Mesodermal cell (in vitro differentiated cells): ENCODE results near the gene MAPKAP1.
"Not testable (repeated sequence)": the region's sequence is repeated elsewhere in the genome, so short reads cannot be mapped to it uniquely, and the experiment has no call there.

Experiments
- H3K27ac ChIP-seq: 2 replicates; pipeline ENCODE4 v1.7.0; 2013; ENCODE audit warnings: mild to moderate bottlenecking, low read depth, low read length, moderate library complexity; ENCODE audit not compliant: severe bottlenecking
- H3K36me3 ChIP-seq: 2 replicates; pipeline ENCODE4 v1.7.1; 2013; ENCODE audit warnings: mild to moderate bottlenecking, low read length, moderate library complexity; ENCODE audit not compliant: control insufficient read depth, insufficient read depth
- H3K4me1 ChIP-seq: one replicate; pipeline ENCODE4 v1.7.1; 2013; ENCODE audit warnings: mild to moderate bottlenecking, low read length; ENCODE audit not compliant: insufficient read depth, control insufficient read depth, poor library complexity, severe bottlenecking
- H3K4me3 ChIP-seq: 2 replicates; pipeline ENCODE4 v1.7.0; 2013; ENCODE audit warnings: low read length, control low read depth, mild to moderate bottlenecking; ENCODE audit not compliant: insufficient read depth, poor library complexity, severe bottlenecking; ENCODE audit errors: extremely low read depth
- H3K9me3 ChIP-seq: 2 replicates; pipeline ENCODE4 v1.7.1; 2013; ENCODE audit warnings: mild to moderate bottlenecking, low read length, moderate library complexity; ENCODE audit not compliant: control insufficient read depth
- WGBS, 2 experiments: methylation state at CpG; one replicate each; pipeline ENCODE4 v1.1.5; 2013; ENCODE audit warnings: missing lambda C conversion rate in 2 of 2; ENCODE audit not compliant: insufficient coverage in 2 of 2; 5-methylcytosine and 5-hydroxymethylcytosine counted together

The MAPKAP1 gene

DNA sequence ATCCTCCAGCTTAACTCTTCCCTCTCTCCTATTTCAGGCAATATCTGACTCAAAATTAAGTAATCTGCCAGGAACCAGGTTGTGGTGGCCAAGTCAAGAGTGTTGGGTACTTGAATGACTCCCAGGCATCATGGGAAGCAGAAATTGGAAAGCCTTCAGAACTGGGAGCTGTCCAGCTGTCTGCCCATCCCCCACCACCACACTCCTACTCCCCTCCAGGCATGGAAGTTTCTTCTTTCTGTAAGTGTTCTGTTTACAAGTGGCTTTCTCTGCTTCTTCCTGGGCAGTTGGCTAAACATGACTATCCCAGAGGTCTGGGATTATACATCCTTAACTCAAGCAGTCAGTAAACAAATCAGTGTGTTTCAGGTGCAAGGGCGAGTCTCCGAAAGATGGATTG, 25.6 kb upstream of the MAPKAP1 start:
- no peak overlapping the region for H3K27ac ChIP-seq
- no peak overlapping the region for H3K4me3 ChIP-seq
- H3K36me3 ChIP-seq, result no peaks in the 10 kb centered on the region
- WGBS, 2 experiments, result 80% methylated on average over 1 of the region's 2 CpGs; no CpG with 5 or more reads in 1 of the 2 experiments
- H3K9me3 ChIP-seq, result no peaks in the 10 kb centered on the region
- no peaks in the 10 kb centered on the region for H3K4me1 ChIP-seq

DNA sequence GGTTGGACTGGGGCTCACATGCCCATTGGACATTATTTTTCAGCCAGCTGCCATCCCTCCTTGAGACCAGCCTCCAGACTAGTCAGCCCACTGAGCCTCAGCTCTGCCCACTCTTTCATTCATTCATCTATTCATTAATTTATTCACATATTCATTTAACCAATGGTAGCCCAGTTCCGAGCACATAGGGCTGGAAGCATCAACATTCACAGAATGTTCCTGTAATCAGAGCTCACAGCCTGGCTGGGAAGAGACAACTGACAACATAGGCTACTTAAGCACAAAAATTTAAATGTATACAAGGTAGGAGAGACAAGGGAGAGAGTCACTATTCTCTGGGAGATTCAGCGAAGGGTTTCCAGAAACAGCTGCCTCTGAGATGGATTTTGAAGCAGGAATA, 23.2 kb upstream of the MAPKAP1 start:
- 89 to 90% methylated on average over 1 of the region's 2 CpGs for WGBS, 2 experiments
- no peaks in the 10 kb centered on the region for H3K4me1 ChIP-seq
- H3K27ac ChIP-seq, result no peak overlapping the region
- no peaks in the 10 kb centered on the region for H3K9me3 ChIP-seq
- no peaks in the 10 kb centered on the region for H3K36me3 ChIP-seq
- H3K4me3 ChIP-seq, result no peak overlapping the region

DNA sequence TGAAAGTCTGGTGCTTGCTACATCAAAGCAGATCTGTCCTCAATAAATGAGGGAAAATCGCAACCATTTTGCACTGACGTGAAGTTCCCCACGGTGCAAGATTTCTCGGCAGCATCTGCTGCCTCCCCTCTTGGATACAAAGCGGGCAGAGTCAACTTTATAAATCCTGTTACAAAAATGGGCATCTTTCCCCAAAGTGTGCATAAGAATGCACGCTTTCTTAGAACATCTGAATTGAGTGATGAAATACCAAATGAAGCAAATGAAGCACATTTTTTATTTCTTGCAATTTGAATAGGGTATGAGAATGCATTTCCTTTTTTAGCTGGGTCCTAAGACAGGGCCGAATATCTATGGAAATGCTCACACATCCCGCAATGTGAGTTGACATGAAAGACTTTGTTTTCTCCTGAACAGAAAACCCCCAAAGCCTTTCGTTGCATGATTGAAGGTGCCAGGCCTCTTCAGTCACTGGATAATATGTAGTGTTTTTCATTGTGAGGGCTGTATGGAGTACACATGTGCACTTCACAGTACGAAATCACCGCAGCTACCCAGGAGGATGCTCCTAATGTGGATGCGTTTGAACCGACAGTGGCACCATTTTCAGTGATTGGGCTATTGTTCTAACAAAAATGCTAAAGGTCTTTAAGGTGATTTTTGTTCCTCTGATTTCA, 19.6 kb upstream of the MAPKAP1 start:
- Histone ChIP-seq H3K4me3 (no peak overlapping the region), H3K9me3 (no peaks in the 10 kb centered on the region), H3K36me3 (no peaks in the 10 kb centered on the region), H3K4me1 (no peaks in the 10 kb centered on the region), H3K27ac (no peak overlapping the region)
- 84 to 89% methylated on average over 7 to 11 of the region's 13 CpGs for WGBS, 2 experiments

DNA sequence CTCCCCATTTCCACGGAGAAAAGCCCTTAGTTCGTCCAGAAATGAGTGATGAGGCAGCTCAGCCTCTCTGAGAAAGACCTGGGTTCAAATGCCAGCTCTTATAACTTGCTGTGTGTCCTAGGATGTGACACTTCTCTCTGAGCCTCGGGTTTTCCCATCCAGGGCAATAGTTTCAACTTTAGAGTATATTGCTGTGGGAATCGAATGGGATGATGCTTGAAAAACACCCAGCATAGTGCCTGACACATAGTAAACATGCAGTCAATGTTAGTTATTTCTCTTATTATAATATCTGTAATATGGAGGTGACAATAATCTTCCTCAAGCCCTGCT, 430 bp upstream of the MAPKAP1 start:
- 0 to 25% methylated on average over 1 to 3 of the region's 4 CpGs for WGBS, 2 experiments
- Histone ChIP-seq H3K27ac (no peak overlapping the region), H3K36me3 (peaks cover 7% of the 10 kb centered on the region), H3K4me1 (peaks cover 5% of the 10 kb centered on the region), H3K9me3 (no peaks in the 10 kb centered on the region), H3K4me3 (peak overlapping the region; percentile 96)

DNA sequence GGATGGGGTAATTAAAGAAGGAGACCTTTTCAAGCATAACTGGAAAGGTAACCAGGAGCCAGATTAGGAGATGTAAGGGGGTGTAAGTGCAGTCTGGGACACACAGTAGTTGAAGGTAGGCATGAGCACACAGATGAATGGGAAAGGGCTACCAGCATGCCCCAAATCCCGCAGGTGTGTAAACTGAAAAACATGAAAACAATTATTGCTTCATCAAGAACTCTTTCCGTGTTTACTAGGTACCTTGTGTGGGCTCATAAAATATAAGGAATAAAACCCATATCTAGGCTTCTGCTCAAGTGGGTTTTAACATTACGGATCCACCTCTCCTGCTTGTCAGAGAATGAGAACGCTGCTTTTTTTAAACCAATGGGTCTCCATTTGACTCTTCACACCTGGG, 1.1 kb downstream of the MAPKAP1 start:
- peak overlapping the region; percentile 96 for H3K4me3 ChIP-seq
- H3K4me1 ChIP-seq, result peaks cover 15% of the 10 kb centered on the region
- H3K27ac ChIP-seq, result no peak overlapping the region
- 88 to 92% methylated on average over 2 to 3 of the region's 4 CpGs for WGBS, 2 experiments
- peaks cover 7% of the 10 kb centered on the region for H3K36me3 ChIP-seq
- no peaks in the 10 kb centered on the region for H3K9me3 ChIP-seq

- H3K9me3 ChIP-seq, result no peaks in the 10 kb centered on the region
- no peak overlapping the region for H3K27ac ChIP-seq
- peaks cover 19% of the 10 kb centered on the region for H3K4me1 ChIP-seq
- H3K36me3 ChIP-seq, result peaks cover 7% of the 10 kb centered on the region
- H3K4me3 ChIP-seq, result no peak overlapping the region
- WGBS, 2 experiments, result 67 to 95% methylated on average over 1 to 3 of the region's 4 CpGs
Observed at GRCh38 chr9:125703662-125704061, 3.3 kb downstream of the MAPKAP1 start.

DNA sequence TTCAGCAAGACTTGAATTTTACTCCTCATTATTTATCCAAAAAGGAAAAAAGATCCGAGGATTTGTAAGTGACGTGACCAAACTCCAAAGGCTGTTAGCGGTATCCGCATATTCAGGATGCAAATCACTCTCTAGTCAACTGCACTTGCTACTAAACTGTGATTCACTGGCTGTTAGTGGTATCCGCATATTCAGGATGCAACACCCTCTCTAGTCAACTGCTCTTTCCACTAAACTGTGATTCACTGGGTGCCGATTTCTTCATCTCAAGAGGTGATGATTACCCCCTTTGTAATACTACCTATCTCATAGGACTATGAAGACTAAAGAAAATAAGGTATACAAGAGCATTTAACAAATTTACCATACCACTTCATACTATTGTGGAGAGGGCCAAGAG, 5.7 kb downstream of the MAPKAP1 start:
- H3K4me3 ChIP-seq, result no peak overlapping the region
- WGBS, 2 experiments, result 25 to 26% methylated on average over 5 of the region's 6 CpGs
- peak overlapping the region; percentile 18 for H3K27ac ChIP-seq

GRCh38 chr9:125700791-125701190, 6.2 kb downstream of the MAPKAP1 start:
- H3K36me3 ChIP-seq, result peaks cover 7% of the 10 kb centered on the region
- peaks cover 19% of the 10 kb centered on the region for H3K4me1 ChIP-seq
- no CpG with 5 or more reads among the region's 2 CpGs for WGBS, 2 experiments
- H3K4me3 ChIP-seq, result no peak overlapping the region
- no peak overlapping the region for H3K27ac ChIP-seq
- H3K9me3 ChIP-seq, result no peaks in the 10 kb centered on the region

More for the DNA sequence above, 5.7 kb downstream of the MAPKAP1 start:
- Histone ChIP-seq H3K9me3 (no peaks in the 10 kb centered on the region), H3K36me3 (peaks cover 7% of the 10 kb centered on the region), H3K4me1 (peaks cover 19% of the 10 kb centered on the region)

- 94 to 97% methylated on average over 2 to 3 of the region's 3 CpGs for WGBS, 2 experiments
- peaks cover 7% of the 10 kb centered on the region for H3K36me3 ChIP-seq
- H3K27ac ChIP-seq, result no peak overlapping the region
- peaks cover 24% of the 10 kb centered on the region for H3K4me1 ChIP-seq
- no peaks in the 10 kb centered on the region for H3K9me3 ChIP-seq
- no peak overlapping the region for H3K4me3 ChIP-seq
Observed at GRCh38 chr9:125699870-125700269, 7.1 kb downstream of the MAPKAP1 start.

- Histone ChIP-seq H3K4me1 (peaks cover 18% of the 10 kb centered on the region), H3K9me3 (no peaks in the 10 kb centered on the region), H3K27ac (no peak overlapping the region), H3K36me3 (peaks cover 6% of the 10 kb centered on the region), H3K4me3 (no peak overlapping the region)
- 59 to 66% methylated on average over 3 of the region's 6 CpGs for WGBS, 2 experiments
Observed at GRCh38 chr9:125696106-125696647, 10.8 kb downstream of the MAPKAP1 start.

- not testable (repeated sequence) for H3K4me3 ChIP-seq, H3K27ac ChIP-seq, H3K36me3 ChIP-seq, H3K9me3 ChIP-seq
- H3K4me1 ChIP-seq, result peaks cover 11% of the 10 kb centered on the region
- WGBS, 2 experiments, result 72 to 92% methylated on average over 5 of the region's 8 CpGs
Observed at GRCh38 chr9:125695548-125695947, 11.5 kb downstream of the MAPKAP1 start.
